DND-41 (cell line): Measurements from ENCODE around the gene ABLIM3.

Experiments
- EZH2 ChIP-seq: IDR thresholded peaks from 3 replicates; pipeline ENCODE4 v1.6.1; 2012; ENCODE audit warnings: borderline replicate concordance, low read depth, mild to moderate bottlenecking, moderate library complexity, low read length, inconsistent platforms; ENCODE audit not compliant: severe bottlenecking
- TF ChIP-seq, protein P1 (sequence below): IDR thresholded peaks from 2 replicates; pipeline ENCODE4 v1.5.1; 2012; ENCODE audit warnings: borderline replicate concordance, low read length, moderate library complexity, mild to moderate bottlenecking; ENCODE audit not compliant: poor library complexity, severe bottlenecking; ENCODE audit errors: extremely low read depth

DNA sequence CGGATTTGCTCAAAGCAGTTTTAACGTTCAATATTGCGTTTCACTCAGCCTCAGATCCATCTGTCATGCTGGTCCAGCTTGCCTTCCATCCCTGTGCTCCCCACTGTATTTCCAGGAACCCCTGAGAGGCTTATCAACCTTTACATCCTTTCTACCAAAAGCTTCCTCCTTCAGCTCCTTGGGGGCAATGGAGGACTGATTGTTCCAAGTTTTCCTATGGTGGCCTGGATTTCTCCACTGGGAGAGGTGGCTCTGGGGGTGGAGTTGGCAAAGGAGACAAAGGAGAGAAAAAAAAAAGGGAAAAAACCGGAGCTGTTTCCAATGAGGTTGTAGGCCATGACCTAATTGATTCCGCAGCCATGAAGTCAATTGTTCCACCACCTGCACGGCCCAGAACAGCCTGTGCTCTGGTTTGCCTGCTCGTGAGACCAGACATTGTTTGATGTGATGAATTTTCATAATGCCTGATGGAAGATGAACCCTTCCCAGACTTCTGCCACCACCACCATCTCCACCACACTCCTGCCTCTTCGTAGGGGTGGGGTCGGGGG lies 54.1 kb downstream of the ABLIM3 start:
- TF ChIP-seq, protein P1, sequence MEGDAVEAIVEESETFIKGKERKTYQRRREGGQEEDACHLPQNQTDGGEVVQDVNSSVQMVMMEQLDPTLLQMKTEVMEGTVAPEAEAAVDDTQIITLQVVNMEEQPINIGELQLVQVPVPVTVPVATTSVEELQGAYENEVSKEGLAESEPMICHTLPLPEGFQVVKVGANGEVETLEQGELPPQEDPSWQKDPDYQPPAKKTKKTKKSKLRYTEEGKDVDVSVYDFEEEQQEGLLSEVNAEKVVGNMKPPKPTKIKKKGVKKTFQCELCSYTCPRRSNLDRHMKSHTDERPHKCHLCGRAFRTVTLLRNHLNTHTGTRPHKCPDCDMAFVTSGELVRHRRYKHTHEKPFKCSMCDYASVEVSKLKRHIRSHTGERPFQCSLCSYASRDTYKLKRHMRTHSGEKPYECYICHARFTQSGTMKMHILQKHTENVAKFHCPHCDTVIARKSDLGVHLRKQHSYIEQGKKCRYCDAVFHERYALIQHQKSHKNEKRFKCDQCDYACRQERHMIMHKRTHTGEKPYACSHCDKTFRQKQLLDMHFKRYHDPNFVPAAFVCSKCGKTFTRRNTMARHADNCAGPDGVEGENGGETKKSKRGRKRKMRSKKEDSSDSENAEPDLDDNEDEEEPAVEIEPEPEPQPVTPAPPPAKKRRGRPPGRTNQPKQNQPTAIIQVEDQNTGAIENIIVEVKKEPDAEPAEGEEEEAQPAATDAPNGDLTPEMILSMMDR: no peak
- no peak for TF ChIP-seq EZH2
